ENCODE measurements around the gene KCNJ9. TPM values are rescaled to one million over a fixed set of nuclear protein-coding genes. Genes with fewer than 3 reads are reported as not detected.

KCNJ9 gene
- total RNA-seq, 1 experiment from 2014 or later = not detected

GRCh38 chr1:160071289-160071688 is 10.0 kb upstream of the KCNJ9 start:
- H3K4me3 Mint-ChIP-seq (ENCODE audit: unreplicated experiment) = no peak overlapping the region
- intact Hi-C loops (cut with micrococcal nuclease; ENCODE audit: unreplicated experiment) = loop anchor here (2.0 kb wide), 1 partner anchor 24 kb away; no protein-coding TSS in a partner anchor
- H3K27me3 Mint-ChIP-seq (ENCODE audit: insufficient read depth, unreplicated experiment) = peaks cover 15% of the 10 kb centered on the region
- no peaks in the 10 kb centered on the region for H3K27me3 ChIP-seq (replicated peaks; ENCODE audit: control insufficient read depth, insufficient read depth, low read length)
- ChIA-PET CTCF (interaction anchor here (1.3 kb wide), 1 partner anchor 25 kb away, joined by 4 read pairs; no protein-coding TSS in a partner anchor), POLR2A (no interaction called here)
- no peak overlapping the region for H3K4me3 ChIP-seq (ENCODE audit: low read depth, low read length)
- H3K9me3 Mint-ChIP-seq (ENCODE audit: unreplicated experiment) = no peaks in the 10 kb centered on the region
- H3K9me3 ChIP-seq = no peaks in the 10 kb centered on the region
- TF ChIP-seq CTCF (IDR thresholded peaks at IDR 0.05; ENCODE audit: insufficient read depth in 1 of 2, low read depth in 1 of 2, low read length in 1 of 2, severe bottlenecking in 1 of 2, unreplicated experiment in 1 of 2) = no peak
- H3K4me1 Mint-ChIP-seq (ENCODE audit: low read depth, unreplicated experiment) = no peaks in the 10 kb centered on the region
- H3K4me1 ChIP-seq = peaks cover 4% of the 10 kb centered on the region; the same call in 1 of the 2 replicates
- peaks cover 9% of the 10 kb centered on the region for H3K36me3 Mint-ChIP-seq (ENCODE audit: insufficient read depth, unreplicated experiment)
- BruUV-seq (replicated peaks) = no TSS peak
- no peaks in the 10 kb centered on the region for H3K36me3 ChIP-seq (ENCODE audit: control insufficient read depth, insufficient read depth, low read length)
- no peak for DNase-seq
- no peak overlapping the region for H3K27ac Mint-ChIP-seq (ENCODE audit: unreplicated experiment)

- no peaks in the 10 kb centered on the region for H3K4me1 Mint-ChIP-seq (ENCODE audit: low read depth, unreplicated experiment)
- H3K27me3 Mint-ChIP-seq (ENCODE audit: insufficient read depth, unreplicated experiment) = peaks cover 15% of the 10 kb centered on the region
- ChIA-PET POLR2A (interaction anchor here (0.5 kb wide), 1 partner anchor 174 kb away, joined by 7 read pairs; no protein-coding TSS in a partner anchor), CTCF (no interaction called here)
- Histone ChIP-seq H3K4me1 (peaks cover under 1% of the 10 kb centered on the region; the same call in 1 of the 2 replicates), H3K4me3 (ENCODE audit: low read depth, low read length) (no peak overlapping the region), H3K9me3 (no peaks in the 10 kb centered on the region), H3K36me3 (ENCODE audit: control insufficient read depth, insufficient read depth, low read length) (no peaks in the 10 kb centered on the region), H3K27me3 (replicated peaks; ENCODE audit: control insufficient read depth, insufficient read depth, low read length) (no peaks in the 10 kb centered on the region)
- no peak overlapping the region for H3K4me3 Mint-ChIP-seq (ENCODE audit: unreplicated experiment)
- intact Hi-C loops (cut with micrococcal nuclease; ENCODE audit: unreplicated experiment) = loop anchor here (5.0 kb wide), 1 partner anchor 43 kb away; the partner anchor contains the start of gene PIGM
- H3K9me3 Mint-ChIP-seq (ENCODE audit: unreplicated experiment) = no peaks in the 10 kb centered on the region
- no TSS peak for BruUV-seq (replicated peaks)
- H3K27ac Mint-ChIP-seq (ENCODE audit: unreplicated experiment) = no peak overlapping the region
- peaks cover 4% of the 10 kb centered on the region for H3K36me3 Mint-ChIP-seq (ENCODE audit: insufficient read depth, unreplicated experiment)
- no peak for DNase-seq
- no peak for TF ChIP-seq CTCF (IDR thresholded peaks at IDR 0.05; ENCODE audit: insufficient read depth in 1 of 2, low read depth in 1 of 2, low read length in 1 of 2, severe bottlenecking in 1 of 2, unreplicated experiment in 1 of 2)
Measured at GRCh38 chr1:160074865-160075264, 6.5 kb upstream of the KCNJ9 start.

- Mint-ChIP-seq H3K27me3 (ENCODE audit: insufficient read depth, unreplicated experiment) (peaks cover 18% of the 10 kb centered on the region), H3K4me1 (ENCODE audit: low read depth, unreplicated experiment) (no peaks in the 10 kb centered on the region), H3K9me3 (ENCODE audit: unreplicated experiment) (no peaks in the 10 kb centered on the region), H3K36me3 (ENCODE audit: insufficient read depth, unreplicated experiment) (no peaks in the 10 kb centered on the region), H3K27ac (ENCODE audit: unreplicated experiment) (no peak overlapping the region), H3K4me3 (ENCODE audit: unreplicated experiment) (no peak overlapping the region)
- Histone ChIP-seq H3K27me3 (replicated peaks; ENCODE audit: control insufficient read depth, insufficient read depth, low read length) (no peaks in the 10 kb centered on the region), H3K4me3 (ENCODE audit: low read depth, low read length) (no peak overlapping the region), H3K36me3 (ENCODE audit: control insufficient read depth, insufficient read depth, low read length) (no peaks in the 10 kb centered on the region), H3K4me1 (no peaks in the 10 kb centered on the region), H3K9me3 (no peaks in the 10 kb centered on the region)
- no peak for TF ChIP-seq CTCF (IDR thresholded peaks at IDR 0.05; ENCODE audit: insufficient read depth in 1 of 2, low read depth in 1 of 2, low read length in 1 of 2, severe bottlenecking in 1 of 2, unreplicated experiment in 1 of 2)
- no peak for DNase-seq
- ChIA-PET CTCF (no interaction called here), POLR2A (no interaction called here)
- intact Hi-C loops (cut with micrococcal nuclease; ENCODE audit: unreplicated experiment) = loop anchor here (5.0 kb wide), 1 partner anchor 44 kb away; the partner anchor contains the start of gene PIGM
- BruUV-seq (replicated peaks) = no TSS peak
Measured at GRCh38 chr1:160075836-160076235, 5.5 kb upstream of the KCNJ9 start.
